H9 (cell line): ENCODE results near the gene GGNBP2. TPM values are rescaled to one million over a fixed set of nuclear protein-coding genes. Genes with fewer than 3 reads are reported as not detected.

Experiments
- DNase-seq: peaks from one replicate; pipeline ENCODE4 v3.0.0-alpha.2; 2017
- H2AFZ ChIP-seq: one replicate; pipeline ENCODE4 v1.6.1; 2013; ENCODE audit warnings: mild to moderate bottlenecking, low read length, control low read depth, moderate library complexity
- H2AK5ac ChIP-seq: 2 replicates; pipeline ENCODE4 v1.6.1; 2013; ENCODE audit warnings: low read length, control low read depth, mixed read lengths; ENCODE audit not compliant: insufficient read length
- H2BK120ac ChIP-seq: one replicate; pipeline ENCODE4 v1.6.1; 2013; ENCODE audit warnings: low read depth, mild to moderate bottlenecking, low read length, control low read depth, inconsistent platforms; ENCODE audit not compliant: poor library complexity, severe bottlenecking
- H2BK12ac ChIP-seq: 2 replicates; pipeline ENCODE4 v1.6.1; 2013; ENCODE audit warnings: low read length, control low read depth, mixed read lengths, low read depth; ENCODE audit not compliant: insufficient read length
- H2BK15ac ChIP-seq: 2 replicates; pipeline ENCODE4 v1.6.1; 2013; ENCODE audit warnings: low read depth, low read length, control low read depth
- H2BK20ac ChIP-seq: one replicate; pipeline ENCODE4 v1.6.1; 2013; ENCODE audit warnings: low read depth, mild to moderate bottlenecking, low read length, control low read depth, inconsistent platforms; ENCODE audit not compliant: poor library complexity, severe bottlenecking
- H2BK5ac ChIP-seq: 2 replicates; pipeline ENCODE4 v1.6.1; 2013; ENCODE audit warnings: low read length, control low read depth, mixed read lengths; ENCODE audit not compliant: insufficient read length
- H3K14ac ChIP-seq: 2 replicates; pipeline ENCODE4 v1.6.1; 2013; ENCODE audit warnings: low read length, control low read depth; ENCODE audit not compliant: insufficient read depth
- H3K18ac ChIP-seq: 2 replicates; pipeline ENCODE4 v1.6.1; 2013; ENCODE audit warnings: low read depth, mild to moderate bottlenecking, mixed read lengths, low read length, control low read depth; ENCODE audit not compliant: insufficient read length
- H3K23ac ChIP-seq: 2 replicates; pipeline ENCODE4 v1.6.1; 2013; ENCODE audit warnings: low read length, control low read depth, mixed read lengths, low read depth; ENCODE audit not compliant: insufficient read length
- H3K23me2 ChIP-seq: 2 replicates; pipeline ENCODE4 v1.6.1; 2013; ENCODE audit warnings: low read depth, mild to moderate bottlenecking, mixed read lengths, low read length, control low read depth; ENCODE audit not compliant: insufficient read length, poor library complexity, severe bottlenecking
- H3K27ac ChIP-seq: 2 replicates; pipeline ENCODE4 v1.5.1; 2013; ENCODE audit warnings: low read length, control low read depth, mixed read lengths, low read depth; ENCODE audit not compliant: insufficient read length
- H3K27me3 ChIP-seq: 2 replicates; pipeline ENCODE4 v1.6.1; 2013; ENCODE audit warnings: low read length, control low read depth, inconsistent platforms; ENCODE audit not compliant: insufficient read depth
- H3K4ac ChIP-seq: 2 replicates; pipeline ENCODE4 v1.6.1; 2013; ENCODE audit warnings: low read depth, mild to moderate bottlenecking, control low read depth, inconsistent platforms, low read length, moderate library complexity
- H3K4me1 ChIP-seq: 2 replicates; pipeline ENCODE4 v1.6.1; 2013; ENCODE audit warnings: low read length, control low read depth, inconsistent platforms; ENCODE audit not compliant: insufficient read depth
- H3K4me2 ChIP-seq: 2 replicates; pipeline ENCODE4 v1.6.1; 2013; ENCODE audit warnings: low read length, control low read depth, mixed read lengths; ENCODE audit not compliant: insufficient read length, insufficient read depth
- H3K56ac ChIP-seq: 2 replicates; pipeline ENCODE4 v1.6.1; 2013; ENCODE audit warnings: low read depth, mild to moderate bottlenecking, mixed read lengths, low read length, control low read depth; ENCODE audit not compliant: insufficient read length
- H3K79me1 ChIP-seq: 2 replicates; pipeline ENCODE4 v1.6.1; 2013; ENCODE audit warnings: low read depth, mild to moderate bottlenecking, moderate library complexity, low read length, control low read depth, inconsistent platforms; ENCODE audit not compliant: insufficient read depth, poor library complexity, severe bottlenecking
- H3K79me2 ChIP-seq: 2 replicates; pipeline ENCODE4 v1.6.1; 2013; ENCODE audit warnings: low read length, control low read depth, inconsistent platforms; ENCODE audit not compliant: insufficient read depth
- H3K9ac ChIP-seq: 2 replicates; pipeline ENCODE4 v1.6.1; 2013; ENCODE audit warnings: low read length, control low read depth, mixed read lengths; ENCODE audit not compliant: insufficient read length; ENCODE audit errors: extremely low read depth
- H3K9me3 ChIP-seq: one replicate; pipeline ENCODE4 v1.6.1; 2013; ENCODE audit warnings: low read depth, low read length, inconsistent platforms; ENCODE audit not compliant: control insufficient read depth
- H3T11ph ChIP-seq: one replicate; pipeline ENCODE4 v1.6.1; 2013; ENCODE audit warnings: mild to moderate bottlenecking, low read length, control low read depth, inconsistent platforms
- H4K20me1 ChIP-seq: one replicate; pipeline ENCODE4 v1.6.1; 2013; ENCODE audit not compliant: control insufficient read depth, insufficient read length, insufficient read depth
- H4K5ac ChIP-seq: 2 replicates; pipeline ENCODE4 v1.6.1; 2013; ENCODE audit warnings: low read depth, mild to moderate bottlenecking, mixed read lengths, low read length, control low read depth; ENCODE audit not compliant: insufficient read length
- H4K8ac ChIP-seq: replicated peaks from 2 replicates; pipeline ENCODE4 v1.6.1; 2013; ENCODE audit warnings: low read length, control low read depth, mixed read lengths, low read depth; ENCODE audit not compliant: insufficient read length
- H4K91ac ChIP-seq: 2 replicates; pipeline ENCODE4 v1.6.1; 2013; ENCODE audit warnings: low read depth, mild to moderate bottlenecking, moderate library complexity, mixed read lengths, low read length, control low read depth; ENCODE audit not compliant: insufficient read length
- H3K27ac Mint-ChIP-seq, 3 experiments: 2 replicates in 2 of 3; 3 replicates in 1 of 3; pipeline ENCODE4 v1.8.0; 2020 to 2021; ENCODE audit warnings: mixed read lengths in 3 of 3, mild to moderate bottlenecking in 1 of 3, moderate library complexity in 1 of 3
- H3K27me3 Mint-ChIP-seq: 2 replicates; pipeline ENCODE4 v1.8.0; 2021; ENCODE audit warnings: low read depth, mild to moderate bottlenecking, moderate library complexity, mixed read lengths
- H3K36me3 Mint-ChIP-seq, 3 experiments: 2 replicates in 2 of 3; 3 replicates in 1 of 3; pipeline ENCODE4 v1.8.0; 2020 to 2021; ENCODE audit warnings: low read depth in 3 of 3, mixed read lengths in 3 of 3; ENCODE audit not compliant: insufficient read depth in 1 of 3
- H3K4me1 Mint-ChIP-seq, 2 experiments: 2 replicates each; pipeline ENCODE4 v1.8.0; 2020; ENCODE audit warnings: mixed read lengths in 2 of 2
- H3K4me3 Mint-ChIP-seq, 2 experiments: 2 replicates in 1 of 2; 3 replicates in 1 of 2; pipeline ENCODE4 v1.8.0; 2020 to 2021; ENCODE audit warnings: mild to moderate bottlenecking in 2 of 2, mixed read lengths in 2 of 2, moderate library complexity in 1 of 2
- H3K9me3 Mint-ChIP-seq, 2 experiments: 2 replicates in 1 of 2; 3 replicates in 1 of 2; pipeline ENCODE4 v1.8.0; 2020; ENCODE audit warnings: mild to moderate bottlenecking in 2 of 2, mixed read lengths in 2 of 2, moderate library complexity in 1 of 2
- CTCF ChIP-seq: fragments of 200-600 bp; sonication (generic); conservative IDR thresholded peaks from 3 replicates; pipeline ENCODE4 v1.8.0; 2021; ENCODE audit warnings: antibody characterized with exemption, mild to moderate bottlenecking
- WGBS: extraction: QIAGEN DNeasy Blood & Tissue Kit; methylation state at CpG from one replicate; pipeline ENCODE4 v1.1.7; 2013; ENCODE audit warnings: missing lambda C conversion rate, low lambda C conversion rate, mixed read lengths; ENCODE audit not compliant: insufficient read length; ENCODE audit errors: extremely low coverage; 5-methylcytosine and 5-hydroxymethylcytosine counted together
- total RNA-seq: library from RNA; stranded (reverse); gene quantifications from 2 replicates; pipeline ENCODE4 v1.2.1, GENCODE V29; 2021

GGNBP2 gene
- total RNA-seq, 1 experiment from 2014 or later: 52.8 TPM

GRCh38 chr17:36512641-36513040, 32.1 kb upstream of the GGNBP2 start:
- Histone ChIP-seq H3K23ac (no peak overlapping the region), H4K91ac (no peak overlapping the region), H3K18ac (no peak overlapping the region), H4K8ac (no peak overlapping the region), H2BK120ac (no peak overlapping the region), H2BK15ac (no peak overlapping the region), H3K27ac (no peak overlapping the region), H2AK5ac (no peak overlapping the region), H2AFZ (no peak overlapping the region), H2BK20ac (no peak overlapping the region), H3K14ac (no peak overlapping the region), H3K79me1 (no peaks in the 10 kb centered on the region), H4K5ac (no peak overlapping the region), H4K20me1 (no peaks in the 10 kb centered on the region), H3K56ac (no peak overlapping the region), H3K27me3 (no peaks in the 10 kb centered on the region), H3K4ac (no peak overlapping the region), H2BK5ac (no peak overlapping the region), H3K9me3 (no peaks in the 10 kb centered on the region), H3T11ph (no peak overlapping the region), H3K79me2 (no peaks in the 10 kb centered on the region), H2BK12ac (no peak overlapping the region), H3K4me1 (no peaks in the 10 kb centered on the region), H3K9ac (no peak overlapping the region), H3K23me2 (no peaks in the 10 kb centered on the region), H3K4me2 (no peak overlapping the region)
- H3K9me3 Mint-ChIP-seq: no peaks in the 10 kb centered on the region
- peaks cover 38 to 94% (median 90%) of the 10 kb centered on the region in 3 experiments for H3K36me3 Mint-ChIP-seq
- H3K4me1 Mint-ChIP-seq: no peaks in the 10 kb centered on the region
- H3K27ac Mint-ChIP-seq: no peak overlapping the region
- no peak overlapping the region for H3K4me3 Mint-ChIP-seq
- no CpG with 5 or more reads among the region's 5 CpGs for WGBS
- no peaks in the 10 kb centered on the region for H3K27me3 Mint-ChIP-seq
- TF ChIP-seq CTCF: no peak
- no peak for DNase-seq
